DMS114 treated with DMSO at 0.1 percent for 48 hours (cell line): ENCODE results near the gene SHC2.
"Not testable (repeated sequence)": the region's sequence is repeated elsewhere in the genome, so short reads cannot be mapped to it uniquely, and the experiment has no call there.

Experiments used
- DNase-seq: peaks from one replicate; lab custom pipeline; 2025; ENCODE audit not compliant: unreplicated experiment; lab: John Stamatoyannopoulos, UW

SHC2 gene

GRCh38 chr19:392375-392970 lies 68.4 kb downstream of the SHC2 start:
- DNase-seq = no peak

GRCh38 chr19:391726-392374 lies 69.0 kb downstream of the SHC2 start:
- DNase-seq = no peak

- DNase-seq = no peak
These were observed 69.7 kb downstream of the SHC2 start for GRCh38 chr19:391207-391557.

- no peak for DNase-seq
These were observed 70.2 kb downstream of the SHC2 start for GRCh38 chr19:390386-391206.

- DNase-seq = no peak
These were observed 70.9 kb downstream of the SHC2 start for GRCh38 chr19:389935-390289.

GRCh38 chr19:389255-389934 lies 71.4 kb downstream of the SHC2 start:
- no peak for DNase-seq

- DNase-seq = no peak
These were observed 72.1 kb downstream of the SHC2 start for GRCh38 chr19:388691-389090.

GRCh38 chr19:387777-388176 lies 73.1 kb downstream of the SHC2 start:
- DNase-seq = no peak

- DNase-seq = not testable (repeated sequence)
These were observed 74.1 kb downstream of the SHC2 start for GRCh38 chr19:386632-387301.

GRCh38 chr19:386189-386588 lies 74.6 kb downstream of the SHC2 start:
- not testable (repeated sequence) for DNase-seq

- DNase-seq = no peak
These were observed 76.0 kb downstream of the SHC2 start for GRCh38 chr19:384799-385169.

GRCh38 chr19:383922-384798 lies 76.7 kb downstream of the SHC2 start:
- DNase-seq = no peak

- DNase-seq = no peak
These were observed 77.8 kb downstream of the SHC2 start for GRCh38 chr19:383040-383439.

- DNase-seq = not testable (repeated sequence)
These were observed 78.3 kb downstream of the SHC2 start for GRCh38 chr19:382578-382977.

- DNase-seq = not testable (repeated sequence)
These were observed 78.9 kb downstream of the SHC2 start for GRCh38 chr19:381901-382300.

GRCh38 chr19:380618-381219 lies 80.1 kb downstream of the SHC2 start:
- not testable (repeated sequence) for DNase-seq

GRCh38 chr19:379796-380195 lies 81.0 kb downstream of the SHC2 start:
- no peak for DNase-seq

GRCh38 chr19:378706-379105 lies 82.1 kb downstream of the SHC2 start:
- DNase-seq = no peak

GRCh38 chr19:377801-378581 lies 82.8 kb downstream of the SHC2 start:
- DNase-seq = no peak
